ENCODE data around the gene NCBP1.

- no peak for TF ChIP-seq CTCF (IDR thresholded peaks at IDR 0.05; ENCODE audit: insufficient read depth, low read length)
- no peak for TF ChIP-seq REST (IDR thresholded peaks at IDR 0.05; ENCODE audit: insufficient replicate concordance, low read depth)
- TF ChIP-seq GABPA (IDR thresholded peaks at IDR 0.05; ENCODE audit: low read depth): no peak
Observed at GRCh38 chr9:97630591-97630990, 3.0 kb upstream of the NCBP1 start.
